DOHH2 (cell line): ENCODE measurements around the gene CORO2B.

Source experiments
- H3F3A ChIP-seq: fragments of 200-600 bp; sonication (generic), shearing (Covaris generic); 2 replicates; pipeline ENCODE4 v1.6.0; 2016; ENCODE audit warnings: antibody characterized with exemption, mild to moderate bottlenecking; ENCODE audit not compliant: control insufficient read depth, insufficient read depth
- H3K27ac ChIP-seq: fragments of 200-600 bp; sonication (generic); 2 replicates; pipeline ENCODE4 v1.5.1; 2014; ENCODE audit warnings: low read depth, mild to moderate bottlenecking, low read length, moderate library complexity
- H3K27me3 ChIP-seq: fragments of 200-600 bp; sonication (generic); 2 replicates; pipeline ENCODE4 v1.6.1; 2014; ENCODE audit warnings: mild to moderate bottlenecking, low read length, mixed read lengths; ENCODE audit not compliant: control insufficient read depth
- H3K36me3 ChIP-seq: fragments of 200-600 bp; sonication (generic); 2 replicates; pipeline ENCODE4 v1.6.1; 2014; ENCODE audit warnings: mild to moderate bottlenecking, low read length, moderate library complexity, mixed read lengths; ENCODE audit not compliant: control insufficient read depth
- H3K4me1 ChIP-seq: fragments of 200-600 bp; sonication (generic); 2 replicates; pipeline ENCODE4 v1.6.1; 2014; ENCODE audit warnings: mild to moderate bottlenecking, low read length, mixed read lengths; ENCODE audit not compliant: control insufficient read depth
- H3K4me2 ChIP-seq: fragments of 200-600 bp; sonication (generic); 2 replicates; pipeline ENCODE4 v1.6.0; 2014; ENCODE audit warnings: mild to moderate bottlenecking, low read length, moderate library complexity
- H3K4me3 ChIP-seq: fragments of 200-600 bp; sonication (generic); 2 replicates; pipeline ENCODE4 v1.5.1; 2014; ENCODE audit warnings: mild to moderate bottlenecking, low read length, mixed read lengths
- H3K79me2 ChIP-seq: fragments of 200-600 bp; sonication (generic); 2 replicates; pipeline ENCODE4 v1.6.1; 2014; ENCODE audit warnings: mild to moderate bottlenecking, low read length, mixed read lengths; ENCODE audit not compliant: control insufficient read depth
- H3K9me2 ChIP-seq: fragments of 200-600 bp; sonication (generic); replicated peaks from 2 replicates; pipeline ENCODE4 v1.6.1; 2014; ENCODE audit warnings: mild to moderate bottlenecking, low read length, mixed read lengths; ENCODE audit not compliant: control insufficient read depth
- H3K9me3 ChIP-seq: fragments of 200-600 bp; sonication (generic); 2 replicates; pipeline ENCODE4 v1.6.1; 2014; ENCODE audit warnings: antibody characterized with exemption, low read length, mixed read lengths; ENCODE audit not compliant: control insufficient read depth, insufficient read depth
- H4K20me1 ChIP-seq: fragments of 200-600 bp; sonication (generic); 2 replicates; pipeline ENCODE4 v1.6.0; 2014; ENCODE audit warnings: low read depth, mild to moderate bottlenecking, antibody characterized with exemption, low read length, moderate library complexity; ENCODE audit not compliant: control insufficient read depth, insufficient read depth
- EZH2phosphoT487 ChIP-seq: fragments of 200-600 bp; sonication (generic); IDR thresholded peaks from 2 replicates; pipeline ENCODE4 v1.6.1; 2017; ENCODE audit warnings: borderline replicate concordance, mild to moderate bottlenecking, antibody characterized with exemption, low read length, moderate library complexity, mixed read lengths
- TF ChIP-seq, protein P1 (sequence below): fragments of 200-600 bp; sonication (generic); IDR thresholded peaks from one replicate; pipeline ENCODE4 v1.5.1; 2014; ENCODE audit warnings: antibody characterized with exemption, mild to moderate bottlenecking, low read depth, low read length; ENCODE audit not compliant: poor library complexity, severe bottlenecking

The CORO2B gene

GRCh38 chr15:68625853-68626252 is 47.1 kb downstream of the CORO2B start:
- Histone ChIP-seq H3K27me3 (peaks cover 43% of the 10 kb centered on the region), H3K79me2 (no peaks in the 10 kb centered on the region), H3K4me3 (no peak overlapping the region), H3K9me3 (no peaks in the 10 kb centered on the region), H3K4me1 (peaks cover 49% of the 10 kb centered on the region), H3K36me3 (no peaks in the 10 kb centered on the region), H3K9me2 (no peaks in the 10 kb centered on the region), H3K27ac (no peak overlapping the region), H4K20me1 (no peaks in the 10 kb centered on the region; the same call in 1 of the 2 replicates), H3F3A (no peaks in the 10 kb centered on the region), H3K4me2 (no peak overlapping the region)
- TF ChIP-seq EZH2phosphoT487, result no peak
- TF ChIP-seq, protein P1, sequence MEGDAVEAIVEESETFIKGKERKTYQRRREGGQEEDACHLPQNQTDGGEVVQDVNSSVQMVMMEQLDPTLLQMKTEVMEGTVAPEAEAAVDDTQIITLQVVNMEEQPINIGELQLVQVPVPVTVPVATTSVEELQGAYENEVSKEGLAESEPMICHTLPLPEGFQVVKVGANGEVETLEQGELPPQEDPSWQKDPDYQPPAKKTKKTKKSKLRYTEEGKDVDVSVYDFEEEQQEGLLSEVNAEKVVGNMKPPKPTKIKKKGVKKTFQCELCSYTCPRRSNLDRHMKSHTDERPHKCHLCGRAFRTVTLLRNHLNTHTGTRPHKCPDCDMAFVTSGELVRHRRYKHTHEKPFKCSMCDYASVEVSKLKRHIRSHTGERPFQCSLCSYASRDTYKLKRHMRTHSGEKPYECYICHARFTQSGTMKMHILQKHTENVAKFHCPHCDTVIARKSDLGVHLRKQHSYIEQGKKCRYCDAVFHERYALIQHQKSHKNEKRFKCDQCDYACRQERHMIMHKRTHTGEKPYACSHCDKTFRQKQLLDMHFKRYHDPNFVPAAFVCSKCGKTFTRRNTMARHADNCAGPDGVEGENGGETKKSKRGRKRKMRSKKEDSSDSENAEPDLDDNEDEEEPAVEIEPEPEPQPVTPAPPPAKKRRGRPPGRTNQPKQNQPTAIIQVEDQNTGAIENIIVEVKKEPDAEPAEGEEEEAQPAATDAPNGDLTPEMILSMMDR, result no peak

DNA sequence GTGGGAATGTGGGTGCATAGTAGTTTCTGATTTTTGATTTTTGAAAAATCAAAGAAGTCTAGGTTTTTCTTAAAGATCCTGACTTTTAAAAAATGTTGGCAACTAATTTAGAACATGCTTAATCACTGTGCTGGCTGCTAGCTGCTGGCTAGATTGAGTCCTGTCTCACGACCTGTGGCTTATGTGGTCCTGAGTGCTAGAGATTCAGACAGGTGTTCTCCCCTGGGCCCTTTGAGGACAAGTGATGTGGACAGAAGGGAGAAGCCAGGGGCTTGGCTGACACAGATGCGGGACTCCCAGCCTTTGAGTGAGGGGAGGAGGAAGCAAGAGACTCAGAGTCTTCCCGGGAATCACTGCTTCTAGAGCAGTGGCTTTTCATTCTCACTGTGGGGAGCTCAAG is 47.5 kb downstream of the CORO2B start:
- H3F3A ChIP-seq, result no peaks in the 10 kb centered on the region
- H3K27me3 ChIP-seq, result peaks cover 43% of the 10 kb centered on the region
- no peaks in the 10 kb centered on the region for H3K79me2 ChIP-seq
- no peak overlapping the region for H3K4me3 ChIP-seq
- peaks cover 53% of the 10 kb centered on the region for H3K4me1 ChIP-seq
- TF ChIP-seq, protein P1, result no peak
- no peak for TF ChIP-seq EZH2phosphoT487
- H4K20me1 ChIP-seq, result no peaks in the 10 kb centered on the region; the same call in 1 of the 2 replicates
- H3K27ac ChIP-seq, result no peak overlapping the region
- no peaks in the 10 kb centered on the region for H3K9me2 ChIP-seq
- H3K4me2 ChIP-seq, result peak overlapping the region; percentile 12
- no peaks in the 10 kb centered on the region for H3K9me3 ChIP-seq
- H3K36me3 ChIP-seq, result no peaks in the 10 kb centered on the region

DNA sequence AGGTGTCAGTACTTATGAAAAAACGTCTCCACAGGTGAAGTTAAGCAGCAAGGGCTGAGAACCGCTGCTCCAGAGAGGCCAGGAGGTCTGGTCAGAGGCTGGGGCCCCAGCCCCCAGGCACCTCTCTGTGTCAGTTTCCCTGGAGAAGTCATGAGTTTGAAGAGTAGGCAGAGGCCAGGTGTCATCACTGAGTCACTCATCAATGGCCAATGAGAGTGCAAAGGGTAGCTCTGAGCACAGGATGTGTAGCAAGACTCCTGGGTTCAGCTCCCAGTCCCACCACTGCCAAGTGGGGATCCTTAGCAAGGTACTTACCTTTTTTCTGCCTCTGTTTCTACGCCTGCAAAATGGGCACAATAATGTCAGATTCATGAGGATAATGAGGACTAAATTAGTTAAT is 47.9 kb downstream of the CORO2B start:
- no peaks in the 10 kb centered on the region for H3K79me2 ChIP-seq
- H3K4me2 ChIP-seq, result peak overlapping the region; percentile 12
- H3K27me3 ChIP-seq, result peaks cover 43% of the 10 kb centered on the region
- H3K27ac ChIP-seq, result no peak overlapping the region
- no peak overlapping the region for H3K4me3 ChIP-seq
- peaks cover 53% of the 10 kb centered on the region for H3K4me1 ChIP-seq
- no peak for TF ChIP-seq EZH2phosphoT487
- TF ChIP-seq, protein P1, result no peak
- no peaks in the 10 kb centered on the region for H3K9me2 ChIP-seq
- H4K20me1 ChIP-seq, result no peaks in the 10 kb centered on the region; the same call in 1 of the 2 replicates
- H3K9me3 ChIP-seq, result no peaks in the 10 kb centered on the region
- H3K36me3 ChIP-seq, result no peaks in the 10 kb centered on the region
- H3F3A ChIP-seq, result no peaks in the 10 kb centered on the region
